HEK293 (cell line): ENCODE data around the gene OIP5.

ENCODE experiments used
- GLIS2 ChIP-seq: fragments of 450-650 bp; formaldehyde crosslinking; IDR thresholded peaks from 2 replicates; pipeline ENCODE4 v1.5.1; 2016; ENCODE audit warnings: missing biosample characterization, missing genetic modification characterization
- OSR2 ChIP-seq: fragments of 450-650 bp; formaldehyde crosslinking; IDR thresholded peaks from 2 replicates; pipeline ENCODE4 v1.5.1; 2016; ENCODE audit warnings: missing biosample characterization, missing genetic modification characterization
- OVOL3 ChIP-seq: fragments of 450-650 bp; formaldehyde crosslinking; IDR thresholded peaks from 2 replicates; pipeline ENCODE4 v1.5.1; 2016; ENCODE audit warnings: missing biosample characterization, missing genetic modification characterization
- PRDM1 ChIP-seq: fragments of 450-650 bp; formaldehyde crosslinking; IDR thresholded peaks from 2 replicates; pipeline ENCODE4; 2016; ENCODE audit warnings: missing biosample characterization, missing genetic modification characterization
- SCRT1 ChIP-seq: fragments of 450-650 bp; formaldehyde crosslinking; IDR thresholded peaks from 2 replicates; pipeline ENCODE4 v1.5.1; 2016; ENCODE audit warnings: missing biosample characterization, missing genetic modification characterization, borderline replicate concordance
- YY2 ChIP-seq: fragments of 450-650 bp; formaldehyde crosslinking; IDR thresholded peaks from 2 replicates; pipeline ENCODE4 v1.5.1; 2016; ENCODE audit warnings: missing biosample characterization, missing genetic modification characterization
- ZBTB1 ChIP-seq: fragments of 450-650 bp; formaldehyde crosslinking; IDR thresholded peaks from 2 replicates; pipeline ENCODE4 v1.5.1; 2016; ENCODE audit warnings: missing biosample characterization, missing genetic modification characterization
- ZFP3 ChIP-seq: fragments of 450-650 bp; formaldehyde crosslinking; IDR thresholded peaks from 2 replicates; pipeline ENCODE4 v1.5.1; 2016; ENCODE audit warnings: low read depth, missing biosample characterization, missing genetic modification characterization
- ZFP37 ChIP-seq: fragments of 450-650 bp; formaldehyde crosslinking; IDR thresholded peaks from 2 replicates; pipeline ENCODE4 v1.5.1; 2016; ENCODE audit warnings: missing biosample characterization, missing genetic modification characterization
- ZNF10 ChIP-seq: fragments of 450-650 bp; formaldehyde crosslinking; IDR thresholded peaks from 2 replicates; pipeline ENCODE4 v1.5.1; 2017; ENCODE audit warnings: missing biosample characterization, missing genetic modification characterization
- ZNF133 ChIP-seq: fragments of 450-650 bp; formaldehyde crosslinking; IDR thresholded peaks from 2 replicates; pipeline ENCODE4 v1.5.1; 2016; ENCODE audit warnings: missing biosample characterization, missing genetic modification characterization
- ZNF2 ChIP-seq: fragments of 450-650 bp; formaldehyde crosslinking; IDR thresholded peaks from 2 replicates; pipeline ENCODE4 v1.5.1; 2016; ENCODE audit warnings: missing biosample characterization, missing genetic modification characterization
- ZNF211 ChIP-seq: fragments of 450-650 bp; formaldehyde crosslinking; IDR thresholded peaks from 2 replicates; pipeline ENCODE4 v1.5.1; 2016; ENCODE audit warnings: low read depth, missing biosample characterization, missing genetic modification characterization
- ZNF223 ChIP-seq: fragments of 450-650 bp; formaldehyde crosslinking; IDR thresholded peaks from 2 replicates; pipeline ENCODE4 v1.5.1; 2016; ENCODE audit warnings: missing biosample characterization, missing genetic modification characterization
- ZNF24 ChIP-seq: fragments of 450-650 bp; formaldehyde crosslinking; IDR thresholded peaks from 2 replicates; pipeline ENCODE4 v1.5.1; 2016; ENCODE audit warnings: missing biosample characterization, missing genetic modification characterization
- ZNF274 ChIP-seq, 2 experiments: fragments of 200-500 bp in 1 of 2; fragments of 450-650 bp in 1 of 2; sonication (Bioruptor generic) in 1 of 2; formaldehyde crosslinking in 1 of 2; IDR thresholded peaks; 2 replicates each; pipeline versions ENCODE4 v1.5.1 to v1.6.1; 2014 to 2016; ENCODE audit warnings: borderline replicate concordance in 1 of 2, inconsistent platforms in 1 of 2, low read length in 1 of 2, missing biosample characterization in 1 of 2, missing genetic modification characterization in 1 of 2
- ZNF324 ChIP-seq: fragments of 450-650 bp; formaldehyde crosslinking; IDR thresholded peaks from 2 replicates; pipeline ENCODE4 v1.5.1; 2016; ENCODE audit warnings: missing biosample characterization, missing genetic modification characterization
- ZNF366 ChIP-seq: fragments of 450-650 bp; formaldehyde crosslinking; conservative IDR thresholded peaks from 2 replicates; pipeline ENCODE4 v1.5.1; 2016; ENCODE audit warnings: missing biosample characterization, missing genetic modification characterization
- ZNF416 ChIP-seq: fragments of 450-650 bp; formaldehyde crosslinking; IDR thresholded peaks from 2 replicates; pipeline ENCODE4 v1.5.1; 2016; ENCODE audit warnings: missing biosample characterization, missing genetic modification characterization
- ZNF423 ChIP-seq: fragments of 450-650 bp; formaldehyde crosslinking; IDR thresholded peaks from 2 replicates; pipeline ENCODE4 v1.5.1; 2016; ENCODE audit warnings: missing biosample characterization, missing genetic modification characterization
- ZNF426 ChIP-seq: fragments of 450-650 bp; formaldehyde crosslinking; IDR thresholded peaks from 2 replicates; pipeline ENCODE4 v1.5.1; 2017; ENCODE audit warnings: missing biosample characterization, missing genetic modification characterization, mild to moderate bottlenecking, inconsistent platforms, moderate library complexity
- ZNF473 ChIP-seq: fragments of 450-650 bp; formaldehyde crosslinking; IDR thresholded peaks from 2 replicates; pipeline ENCODE4 v1.5.1; 2017; ENCODE audit warnings: missing biosample characterization, missing genetic modification characterization
- ZNF544 ChIP-seq: fragments of 450-650 bp; formaldehyde crosslinking; IDR thresholded peaks from 2 replicates; pipeline ENCODE4 v1.5.0; 2017; ENCODE audit warnings: missing biosample characterization, missing genetic modification characterization
- ZNF549 ChIP-seq: fragments of 450-650 bp; IDR thresholded peaks from 2 replicates; pipeline ENCODE4 v1.5.1; 2018; ENCODE audit warnings: missing biosample characterization, missing genetic modification characterization, mild to moderate bottlenecking, inconsistent platforms, moderate library complexity
- ZNF560 ChIP-seq: fragments of 450-650 bp; formaldehyde crosslinking; IDR thresholded peaks from 2 replicates; pipeline ENCODE4 v1.5.1; 2017; ENCODE audit warnings: missing biosample characterization, missing genetic modification characterization, borderline replicate concordance
- ZNF561 ChIP-seq: fragments of 450-650 bp; IDR thresholded peaks from 2 replicates; pipeline ENCODE4 v1.5.1; 2018; ENCODE audit warnings: missing biosample characterization, missing genetic modification characterization, borderline replicate concordance
- ZNF585B ChIP-seq: fragments of 450-650 bp; formaldehyde crosslinking; IDR thresholded peaks from 2 replicates; pipeline ENCODE4 v1.5.1; 2016; ENCODE audit warnings: missing biosample characterization, missing genetic modification characterization
- ZNF658 ChIP-seq: fragments of 450-650 bp; formaldehyde crosslinking; IDR thresholded peaks from 2 replicates; pipeline ENCODE4; 2016; ENCODE audit warnings: missing biosample characterization, missing genetic modification characterization
- ZNF664 ChIP-seq: fragments of 450-650 bp; formaldehyde crosslinking; IDR thresholded peaks from 2 replicates; pipeline ENCODE4 v1.5.1; 2016; ENCODE audit warnings: missing biosample characterization, missing genetic modification characterization
- ZNF670 ChIP-seq: fragments of 450-650 bp; formaldehyde crosslinking; IDR thresholded peaks from 2 replicates; pipeline ENCODE4 v1.5.1; 2016; ENCODE audit warnings: missing biosample characterization, missing genetic modification characterization, low read depth
- ZNF677 ChIP-seq: fragments of 450-650 bp; IDR thresholded peaks from 2 replicates; pipeline ENCODE4 v1.5.0; 2018; ENCODE audit warnings: missing biosample characterization, mild to moderate bottlenecking, missing genetic modification characterization, moderate library complexity
- ZNF692 ChIP-seq: fragments of 450-650 bp; formaldehyde crosslinking; IDR thresholded peaks from 2 replicates; pipeline ENCODE4 v1.5.1; 2016; ENCODE audit warnings: missing biosample characterization, missing genetic modification characterization
- ZNF785 ChIP-seq: fragments of 450-650 bp; formaldehyde crosslinking; IDR thresholded peaks from 2 replicates; pipeline ENCODE4 v1.5.1; 2016; ENCODE audit warnings: missing biosample characterization, missing genetic modification characterization
- ZSCAN16 ChIP-seq: fragments of 450-650 bp; formaldehyde crosslinking; IDR thresholded peaks from 2 replicates; pipeline ENCODE4 v1.5.1; 2016; ENCODE audit warnings: missing biosample characterization, missing genetic modification characterization
- ZSCAN4 ChIP-seq: fragments of 450-650 bp; formaldehyde crosslinking; IDR thresholded peaks from 2 replicates; pipeline ENCODE4 v1.5.1; 2017; ENCODE audit warnings: missing biosample characterization, missing genetic modification characterization
- TF ChIP-seq, protein P1 (sequence below): fragments of 450-650 bp; formaldehyde crosslinking; IDR thresholded peaks from 2 replicates; pipeline ENCODE4 v1.5.1; 2016; ENCODE audit warnings: missing biosample characterization, missing genetic modification characterization
- TF ChIP-seq, protein P2 (sequence below): fragments of 450-650 bp; formaldehyde crosslinking; IDR thresholded peaks from 2 replicates; pipeline ENCODE4 v1.5.1; 2016; ENCODE audit warnings: missing biosample characterization, missing genetic modification characterization, borderline replicate concordance

Gene OIP5

GRCh38 chr15:41332194-41333025 is at the start of gene OIP5, which contains the start of gene NUSAP1 (continued):
- TF ChIP-seq ZNF549 (tag by site-specific recombination), result no peak
- TF ChIP-seq ZSCAN4 (tag by site-specific recombination), result no peak; the same call in 1 of the 2 replicates
- no peak for TF ChIP-seq ZNF274 (IDR thresholded peaks at IDR 0.05; ENCODE audit: low read length)
- TF ChIP-seq ZNF274 (tag by site-specific recombination; IDR thresholded peaks at IDR 0.05; ENCODE audit: borderline replicate concordance), result no peak
- peak; percentile 61; the same call in 1 of the 2 replicates for TF ChIP-seq GLIS2 (tag by site-specific recombination)
- no peak for TF ChIP-seq ZNF670 (tag by site-specific recombination)
- TF ChIP-seq ZNF24, result 0 out of 2 replicates have a peak, but pooled peaks have one; percentile 49
- no peak for TF ChIP-seq OSR2 (tag by site-specific recombination)
- TF ChIP-seq ZSCAN16 (tag by site-specific recombination), result 0 out of 2 replicates have a peak, but pooled peaks have one; percentile 46
- TF ChIP-seq, protein P1, sequence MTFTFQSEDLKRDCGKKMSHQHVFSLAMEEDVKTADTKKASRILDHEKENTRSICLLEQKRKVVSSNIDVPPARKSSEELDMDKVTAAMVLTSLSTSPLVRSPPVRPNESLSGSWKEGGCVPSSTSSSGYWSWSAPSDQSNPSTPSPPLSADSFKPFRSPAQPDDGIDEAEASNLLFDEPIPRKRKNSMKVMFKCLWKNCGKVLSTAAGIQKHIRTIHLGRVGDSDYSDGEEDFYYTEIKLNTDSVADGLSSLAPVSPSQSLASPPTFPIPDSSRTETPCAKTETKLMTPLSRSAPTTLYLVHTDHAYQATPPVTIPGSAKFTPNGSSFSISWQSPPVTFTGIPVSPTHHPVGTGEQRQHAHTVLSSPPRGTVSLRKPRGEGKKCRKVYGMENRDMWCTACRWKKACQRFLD (tag by site-specific recombination), result no peak
- TF ChIP-seq SCRT1, result no peak
- TF ChIP-seq OVOL3, result no peak
- no peak for TF ChIP-seq ZBTB1 (tag by site-specific recombination)
- TF ChIP-seq ZNF677 (tag by site-specific recombination), result no peak
- TF ChIP-seq ZFP37 (tag by site-specific recombination), result peak; percentile 61; the same call in 1 of the 2 replicates
- TF ChIP-seq PRDM1 (tag by site-specific recombination), result no peak
- TF ChIP-seq ZNF692 (tag by site-specific recombination), result peak; percentile 59
- TF ChIP-seq ZNF423, result peak; percentile 48; the same call in 1 of the 2 replicates
- TF ChIP-seq ZNF211 (tag by site-specific recombination), result no peak
- peak; percentile 97 for TF ChIP-seq ZNF785 (tag by site-specific recombination)
- TF ChIP-seq ZNF10 (tag by site-specific recombination), result no peak
- TF ChIP-seq ZNF324 (tag by site-specific recombination), result peak; percentile 78
- TF ChIP-seq ZNF133 (tag by site-specific recombination), result no peak
- TF ChIP-seq, protein P2, sequence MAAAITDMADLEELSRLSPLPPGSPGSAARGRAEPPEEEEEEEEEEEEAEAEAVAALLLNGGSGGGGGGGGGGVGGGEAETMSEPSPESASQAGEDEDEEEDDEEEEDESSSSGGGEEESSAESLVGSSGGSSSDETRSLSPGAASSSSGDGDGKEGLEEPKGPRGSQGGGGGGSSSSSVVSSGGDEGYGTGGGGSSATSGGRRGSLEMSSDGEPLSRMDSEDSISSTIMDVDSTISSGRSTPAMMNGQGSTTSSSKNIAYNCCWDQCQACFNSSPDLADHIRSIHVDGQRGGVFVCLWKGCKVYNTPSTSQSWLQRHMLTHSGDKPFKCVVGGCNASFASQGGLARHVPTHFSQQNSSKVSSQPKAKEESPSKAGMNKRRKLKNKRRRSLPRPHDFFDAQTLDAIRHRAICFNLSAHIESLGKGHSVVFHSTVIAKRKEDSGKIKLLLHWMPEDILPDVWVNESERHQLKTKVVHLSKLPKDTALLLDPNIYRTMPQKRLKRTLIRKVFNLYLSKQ, result no peak
- no peak for TF ChIP-seq ZNF366 (tag by site-specific recombination)
- TF ChIP-seq ZNF664 (tag by site-specific recombination), result no peak
- no peak for TF ChIP-seq ZNF585B (tag by site-specific recombination)
- no peak for TF ChIP-seq ZNF473 (tag by site-specific recombination)
- TF ChIP-seq ZNF416, result no peak
- peak; percentile 90; the same call in 1 of the 2 replicates for TF ChIP-seq ZNF2
- TF ChIP-seq ZNF658 (tag by site-specific recombination), result no peak
- peak; percentile 83 for TF ChIP-seq YY2 (tag by site-specific recombination)
- no peak for TF ChIP-seq ZNF560 (tag by site-specific recombination)
- TF ChIP-seq ZNF561 (tag by site-specific recombination), result 0 out of 2 replicates have a peak, but pooled peaks have one; percentile 14
- no peak for TF ChIP-seq ZNF223
- TF ChIP-seq ZNF544 (tag by site-specific recombination), result no peak
- TF ChIP-seq ZFP3 (tag by site-specific recombination), result no peak
- no peak for TF ChIP-seq ZNF426 (tag by site-specific recombination)
